ENCODE data around the gene SIL1. TPM values are rescaled to one million over a fixed set of nuclear protein-coding genes. Genes with fewer than 3 reads are reported as not detected.
"Not testable (repeated sequence)": the region's sequence is repeated elsewhere in the genome, so short reads cannot be mapped to it uniquely, and the experiment has no call there.

SIL1 gene
- total RNA-seq, 1 experiment from 2014 or later, result 114 TPM

DNA sequence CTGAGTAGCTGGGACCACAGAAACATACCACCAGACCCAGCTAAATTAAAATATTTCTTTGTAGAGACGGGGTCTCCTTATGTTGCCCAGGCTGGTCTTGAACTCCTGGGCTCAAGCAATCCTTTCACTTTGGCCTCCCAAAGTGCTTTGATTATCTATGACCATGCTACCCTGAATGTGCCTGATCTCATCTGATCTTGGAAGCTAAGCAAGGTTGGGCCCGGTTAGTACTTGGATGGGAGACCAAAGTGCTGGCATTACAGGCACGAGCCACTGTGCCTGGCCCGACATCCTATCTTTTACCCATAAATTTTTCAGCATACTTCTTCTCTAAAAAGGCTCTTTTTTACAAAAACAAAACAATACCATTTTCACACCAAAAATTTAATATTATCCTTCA, 186.0 kb downstream of the SIL1 start:
- no peak overlapping the region for H3K27ac Mint-ChIP-seq (ENCODE audit: low read depth, unreplicated experiment)
- POLR2A ChIA-PET, result interaction anchor here (0.5 to 2.2 kb wide), 6 partner anchors 9 to 862 kb away, joined by 3 to 10 read pairs (median 4); partner anchors contain the start of gene SIL1
- peak overlapping the region; percentile 73 for H3K4me3 Mint-ChIP-seq (ENCODE audit: unreplicated experiment)
- H3K9me3 Mint-ChIP-seq (ENCODE audit: unreplicated experiment), result no peaks in the 10 kb centered on the region
- no peak for DNase-seq (ENCODE audit: unreplicated experiment)
- intact Hi-C loops (cut with micrococcal nuclease), result no loop called here
- no peaks in the 10 kb centered on the region for H3K27me3 Mint-ChIP-seq (ENCODE audit: insufficient read depth, unreplicated experiment)
- BruUV-seq (replicated peaks), result no TSS peak
- H3K36me3 Mint-ChIP-seq (ENCODE audit: insufficient read depth, unreplicated experiment), result peaks cover 17% of the 10 kb centered on the region
- H3K4me1 Mint-ChIP-seq (ENCODE audit: insufficient read depth, unreplicated experiment), result peaks cover 22% of the 10 kb centered on the region
- CTCF ChIA-PET, result interaction anchor here (0.5 to 1.5 kb wide), 4 partner anchors 11 to 370 kb away, joined by 3 to 5 read pairs (median 3); no protein-coding TSS in a partner anchor
- TF ChIP-seq CTCF (IDR thresholded peaks at IDR 0.05; ENCODE audit: unreplicated experiment), result no peak

DNA sequence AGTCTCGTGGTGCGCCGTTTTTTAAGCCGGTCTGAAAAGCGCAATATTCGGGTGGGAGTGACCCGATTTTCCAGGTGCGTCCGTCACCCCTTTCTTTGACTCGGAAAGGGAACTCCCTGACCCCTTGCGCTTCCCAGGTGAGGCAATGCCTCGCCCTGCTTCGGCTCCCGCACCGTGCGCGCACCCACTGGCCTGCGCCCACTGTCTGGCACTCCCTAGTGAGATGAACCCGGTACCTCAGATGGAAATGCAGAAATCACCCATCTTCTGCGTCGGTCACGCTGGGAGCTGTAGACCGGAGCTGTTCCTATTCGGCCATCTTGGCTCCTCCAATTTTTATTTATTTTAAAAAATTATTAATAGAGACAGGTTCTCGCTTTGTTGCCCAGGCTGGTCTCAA, 187.0 kb downstream of the SIL1 start:
- Mint-ChIP-seq H3K4me3 (ENCODE audit: unreplicated experiment) (peak overlapping the region; percentile 73), H3K27ac (ENCODE audit: low read depth, unreplicated experiment) (peak overlapping the region; percentile 46), H3K4me1 (ENCODE audit: insufficient read depth, unreplicated experiment) (peaks cover 22% of the 10 kb centered on the region), H3K36me3 (ENCODE audit: insufficient read depth, unreplicated experiment) (peaks cover 11% of the 10 kb centered on the region)
- POLR2A ChIA-PET, result interaction anchor here (0.7 to 2.2 kb wide), 4 partner anchors 8 to 192 kb away, joined by 3 to 10 read pairs (median 5); partner anchors contain the start of gene SIL1
- CTCF ChIA-PET; H3K9me3 Mint-ChIP-seq (ENCODE audit: unreplicated experiment); BruUV-seq (replicated peaks); DNase-seq (ENCODE audit: unreplicated experiment); intact Hi-C loops (cut with micrococcal nuclease); H3K27me3 Mint-ChIP-seq (ENCODE audit: insufficient read depth, unreplicated experiment): not testable (repeated sequence)

GRCh38 chr5:139004374-139005307, 193.5 kb downstream of the SIL1 start:
- CTCF ChIA-PET, result no interaction called here
- H3K27ac Mint-ChIP-seq (ENCODE audit: low read depth, unreplicated experiment), result no peak overlapping the region
- POLR2A ChIA-PET, result no interaction called here
- H3K9me3 Mint-ChIP-seq (ENCODE audit: unreplicated experiment), result no peaks in the 10 kb centered on the region
- no peaks in the 10 kb centered on the region for H3K27me3 Mint-ChIP-seq (ENCODE audit: insufficient read depth, unreplicated experiment)
- no peak for DNase-seq (ENCODE audit: unreplicated experiment)
- no peak overlapping the region for H3K4me3 Mint-ChIP-seq (ENCODE audit: unreplicated experiment)
- H3K36me3 Mint-ChIP-seq (ENCODE audit: insufficient read depth, unreplicated experiment), result no peaks in the 10 kb centered on the region
- peaks cover 6% of the 10 kb centered on the region for H3K4me1 Mint-ChIP-seq (ENCODE audit: insufficient read depth, unreplicated experiment)
- BruUV-seq (replicated peaks), result no TSS peak
- intact Hi-C loops (cut with micrococcal nuclease), result no loop called here
- no peak for TF ChIP-seq CTCF (IDR thresholded peaks at IDR 0.05; ENCODE audit: unreplicated experiment)

GRCh38 chr5:138999674-139000073, 198.5 kb downstream of the SIL1 start:
- Mint-ChIP-seq H3K27ac (ENCODE audit: low read depth, unreplicated experiment) (no peak overlapping the region), H3K9me3 (ENCODE audit: unreplicated experiment) (peaks cover 7% of the 10 kb centered on the region), H3K4me1 (ENCODE audit: insufficient read depth, unreplicated experiment) (peaks cover 2% of the 10 kb centered on the region), H3K4me3 (ENCODE audit: unreplicated experiment) (no peak overlapping the region), H3K27me3 (ENCODE audit: insufficient read depth, unreplicated experiment) (no peaks in the 10 kb centered on the region), H3K36me3 (ENCODE audit: insufficient read depth, unreplicated experiment) (peaks cover 12% of the 10 kb centered on the region)
- intact Hi-C loops (cut with micrococcal nuclease), result no loop called here
- BruUV-seq (replicated peaks), result no TSS peak
- no peak for TF ChIP-seq CTCF (IDR thresholded peaks at IDR 0.05; ENCODE audit: unreplicated experiment)
- no peak for DNase-seq (ENCODE audit: unreplicated experiment)
- CTCF ChIA-PET, result interaction anchor here (0.8 kb wide), 1 partner anchor 21 kb away, joined by 3 read pairs; no protein-coding TSS in a partner anchor
- POLR2A ChIA-PET, result no interaction called here

Data from MCF 10A (cell line).